A549 (cell line): ENCODE measurements around the gene LSM8. TPM values are rescaled to one million over a fixed set of nuclear protein-coding genes. Genes with fewer than 3 reads are reported as not detected.

Experiments used
- ATAC-seq, 2 experiments: fragments of 200-7000 bp in 1 of 2; fragments of >200 bp in 1 of 2; cut with Nextera tagmentation in 1 of 2; cut with Tn5 transposase in 1 of 2; 3 replicates each; pipeline versions ENCODE4 v1.8.0 to v1.9.1; 2018 to 2020; ENCODE audit warnings: mild to moderate bottlenecking in 1 of 2, moderate library complexity in 1 of 2
- CTCF ChIA-PET: fragments of 300-600 bp; sonication (Branson Sonifier 250); formaldehyde crosslinking; extraction: SDS; loops from one replicate; lab custom pipeline; 2021; ENCODE audit warnings: antibody characterized with exemption, inconsistent platforms; lab: Yijun Ruan, JAX
- POLR2A ChIA-PET: fragments of 350-600 bp; formaldehyde crosslinking; extraction: SDS; loops from one replicate; lab custom pipeline; 2021; ENCODE audit warnings: antibody characterized with exemption, inconsistent platforms; lab: Yijun Ruan, JAX
- DNase-seq, 2 experiments: peaks; one replicate each; pipeline versions ENCODE4 v3.0.0 to v3.0.0-alpha.2; 2011 to 2016; ENCODE audit warnings: low read depth in 1 of 2, low spot score in 1 of 2
- FAIRE-seq: peaks from 2 replicates; lab custom pipeline; 2011; peaks lifted over from hg19 to GRCh38; lab: Jason Lieb, UNC
- H3K27ac ChIP-seq, 2 experiments: fragments of >200 bp; sonication (Bioruptor Twin); formaldehyde crosslinking; 3 replicates each; pipeline ENCODE4 v1.5.1; 2016 to 2017
- H3K4me1 ChIP-seq: fragments of >200 bp; sonication (Bioruptor Twin); formaldehyde crosslinking; 3 replicates; pipeline ENCODE4 v1.6.1; 2016
- H3K4me2 ChIP-seq: fragments of >200 bp; sonication (Bioruptor Twin); formaldehyde crosslinking; 3 replicates; pipeline ENCODE4 v1.6.1; 2016
- H3K4me3 ChIP-seq: fragments of >200 bp; sonication (Bioruptor Twin); formaldehyde crosslinking; 3 replicates; pipeline ENCODE4 v1.5.1; 2016
- H3K9me3 ChIP-seq: fragments of >200 bp; sonication (Bioruptor Twin); formaldehyde crosslinking; 3 replicates; pipeline ENCODE4 v1.6.1; 2016
- CEBPB ChIP-seq, 2 experiments: fragments of >200 bp in 1 of 2; sonication (Bioruptor Twin) in 1 of 2; formaldehyde crosslinking in 1 of 2; IDR thresholded peaks; 2 replicates each; pipeline ENCODE4 v1.6.1; 2012 to 2016
- CHD2 ChIP-seq: fragments of 150-350 bp; IDR thresholded peaks from 2 replicates; pipeline ENCODE4 v1.6.1; 2014; ENCODE audit warnings: low read length; ENCODE audit not compliant: partially characterized antibody
- EHF ChIP-seq: fragments of 250-450 bp; sonication (Bioruptor Pico); IDR thresholded peaks from 2 replicates; pipeline ENCODE4 v1.5.0; 2020; ENCODE audit warnings: mild to moderate bottlenecking
- EP300 ChIP-seq, 2 experiments: fragments of >200 bp; sonication (Bioruptor Twin); formaldehyde crosslinking; IDR thresholded peaks; 2 replicates in 1 of 2; 3 replicates in 1 of 2; pipeline ENCODE4 v1.6.1; 2016 to 2017
- FOSB ChIP-seq: fragments of 250-450 bp; sonication (Bioruptor Pico); IDR thresholded peaks from 2 replicates; pipeline ENCODE4 v1.5.0; 2020; ENCODE audit warnings: mild to moderate bottlenecking, moderate library complexity
- FOSL2 ChIP-seq, 2 experiments: fragments of 450-650 bp in 1 of 2; fragments of >200 bp in 1 of 2; sonication (Bioruptor Twin) in 1 of 2; formaldehyde crosslinking; IDR thresholded peaks; 2 replicates each; pipeline versions ENCODE4 v1.5.0 to v1.6.1; 2016 to 2020; ENCODE audit warnings: mild to moderate bottlenecking in 1 of 2, moderate library complexity in 1 of 2
- JUNB ChIP-seq: fragments of >200 bp; sonication (Bioruptor Twin); formaldehyde crosslinking; IDR thresholded peaks from 2 replicates; pipeline ENCODE4 v1.6.1; 2016
- MAZ ChIP-seq: fragments of 150-350 bp; IDR thresholded peaks from 2 replicates; pipeline ENCODE4 v1.6.1; 2014; ENCODE audit warnings: antibody characterized with exemption, low read depth, low read length, borderline replicate concordance
- MYC ChIP-seq: IDR thresholded peaks from 2 replicates; pipeline ENCODE4 v1.6.1; 2012; ENCODE audit warnings: mild to moderate bottlenecking, inconsistent platforms, low read length, improper control_type of control experiment, borderline replicate concordance
- NR3C1 ChIP-seq: fragments of >200 bp; sonication (Bioruptor Twin); formaldehyde crosslinking; IDR thresholded peaks from 3 replicates; pipeline ENCODE4 v1.6.1; 2017
- POLR2AphosphoS2 ChIP-seq: conservative IDR thresholded peaks from 2 replicates; pipeline ENCODE4 v1.6.1; 2012; ENCODE audit warnings: low read length, improper control_type of control experiment, inconsistent platforms
- RCOR1 ChIP-seq: fragments of 150-350 bp; IDR thresholded peaks from 2 replicates; pipeline ENCODE4 v1.6.1; 2014; ENCODE audit warnings: antibody characterized with exemption, low read length, low read depth
- RFX5 ChIP-seq: fragments of 450-650 bp; IDR thresholded peaks from 2 replicates; pipeline ENCODE4 v1.7.1; 2014; ENCODE audit warnings: antibody characterized with exemption, mild to moderate bottlenecking, moderate library complexity
- RNF2 ChIP-seq: fragments of 200-600 bp; sonication (generic); IDR thresholded peaks from 2 replicates; pipeline ENCODE4 v1.6.1; 2016; ENCODE audit warnings: low read depth, mild to moderate bottlenecking, antibody characterized with exemption, moderate library complexity, borderline replicate concordance
- SREBF2 ChIP-seq: fragments of 450-650 bp; IDR thresholded peaks from 2 replicates; pipeline ENCODE4 v1.6.1; 2014; ENCODE audit warnings: mild to moderate bottlenecking, moderate library complexity
- ZC3H11A ChIP-seq: fragments of 450-650 bp; IDR thresholded peaks from 2 replicates; pipeline ENCODE4 v1.6.1; 2014; ENCODE audit warnings: antibody characterized with exemption, mild to moderate bottlenecking
- WGBS: methylation state at CpG from one replicate; pipeline ENCODE4 v1.1.6; 2017; ENCODE audit errors: missing lambda C conversion rate; 5-methylcytosine and 5-hydroxymethylcytosine counted together
- polyA plus RNA-seq, 4 experiments: library from polyadenylated mRNA; depleted of rRNA in 3 of 4; stranded (reverse); fragments of >200 nt; fragmentation: RNase III in 1 of 4; extraction: RNeasy Plus Mini Kit Qiagen cat#74134 plus additional on column Dnase treatment in 1 of 4; gene quantifications; 2 replicates in 3 of 4; 3 replicates in 1 of 4; pipeline ENCODE4 v1.2.3, GENCODE V29; 2011 to 2017
- TF ChIP-seq, protein P1 (sequence below): IDR thresholded peaks from 2 replicates; pipeline ENCODE4 v1.6.1; 2012
- TF ChIP-seq, protein P2 (sequence below): fragments of 250-450 bp; sonication (Bioruptor Pico); IDR thresholded peaks from 2 replicates; pipeline ENCODE4 v1.5.0; 2020; ENCODE audit warnings: low read depth, mild to moderate bottlenecking, moderate library complexity
- TF ChIP-seq, protein P3 (sequence below): fragments of 450-650 bp; IDR thresholded peaks from 2 replicates; pipeline ENCODE4 v1.6.1; 2014; ENCODE audit warnings: antibody characterized with exemption
- TF ChIP-seq, protein P4 (sequence below): fragments of 150-350 bp; IDR thresholded peaks from 2 replicates; pipeline ENCODE4 v1.6.1; 2014; ENCODE audit warnings: low read depth, mild to moderate bottlenecking, low read length
- TF ChIP-seq, protein P5 (sequence below): fragments of 200-600 bp; sonication (generic); IDR thresholded peaks from 2 replicates; pipeline ENCODE4 v1.6.1; 2016; ENCODE audit warnings: antibody characterized with exemption, mild to moderate bottlenecking, moderate library complexity

Gene LSM8
- polyA plus RNA-seq, 2 of the 4 experiments (the other 2 are of a cell fraction): 63.6 to 142 TPM

DNA sequence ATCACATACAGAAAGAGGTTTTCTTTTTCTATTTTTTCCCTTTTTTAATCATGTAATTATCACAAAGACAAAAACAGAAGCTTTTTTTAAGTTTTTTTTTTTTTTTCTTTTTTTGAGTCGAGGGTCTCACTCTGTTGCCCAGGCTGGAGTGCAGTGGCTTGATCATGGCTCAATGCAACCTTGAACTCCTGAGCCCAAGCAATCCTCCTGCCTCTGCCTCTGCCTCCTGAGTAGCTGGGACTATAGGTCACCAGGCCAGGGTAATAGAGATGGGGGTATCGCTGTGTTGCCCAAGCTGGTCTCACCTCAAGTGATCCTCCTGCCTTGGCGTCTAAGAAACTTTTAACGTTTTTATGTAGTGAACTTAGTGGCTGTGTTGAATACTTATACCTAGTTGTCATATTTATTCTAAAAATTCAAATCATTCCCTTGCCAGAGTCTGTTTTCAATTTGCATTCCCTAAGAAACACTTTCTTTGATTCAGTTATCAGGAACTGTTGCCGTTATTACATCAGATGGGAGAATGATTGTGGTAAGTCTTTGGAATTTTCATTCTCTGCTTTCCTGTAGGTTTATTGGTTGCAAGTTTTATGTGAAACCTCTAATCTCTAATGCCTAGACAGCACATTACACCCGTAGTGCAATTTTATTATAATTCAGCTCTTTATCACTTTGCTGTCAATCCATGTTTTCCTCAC lies 1.3 kb downstream of the LSM8 start:
- H3K4me1 ChIP-seq: peaks cover 21% of the 10 kb centered on the region; the same call in 2 of the 3 replicates
- ATAC-seq (no peak), FAIRE-seq (no peak), DNase-seq (no peak)
- H3K9me3 ChIP-seq: no peaks in the 10 kb centered on the region
- CTCF ChIA-PET: interaction anchor here (1.6 kb wide), 1 partner anchor 10 kb away, joined by 8 read pairs; no protein-coding TSS in a partner anchor
- H3K4me3 ChIP-seq: peak overlapping the region; percentile 66
- POLR2A ChIA-PET: no interaction called here
- H3K27ac ChIP-seq: peak overlapping the region in 1 of 2 experiments; percentile 19; a peak in 1 of 6 replicates
- H3K4me2 ChIP-seq: peak overlapping the region; percentile 95
- TF ChIP-seq RNF2 (no peak), SREBF2 (no peak), EP300 (IDR thresholded peaks at IDR 0.05) (no peak), MYC (no peak), RFX5 (no peak), EHF (CRISPR knock-in tag) (no peak), FOSB (no peak), RCOR1 (no peak), CEBPB (IDR thresholded peaks at IDR 0.05) (no peak), CHD2 (no peak), ZC3H11A (no peak), POLR2AphosphoS2 (no peak)
- TF ChIP-seq, protein P1, sequence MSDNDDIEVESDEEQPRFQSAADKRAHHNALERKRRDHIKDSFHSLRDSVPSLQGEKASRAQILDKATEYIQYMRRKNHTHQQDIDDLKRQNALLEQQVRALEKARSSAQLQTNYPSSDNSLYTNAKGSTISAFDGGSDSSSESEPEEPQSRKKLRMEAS: no peak
- TF ChIP-seq, protein P2, sequence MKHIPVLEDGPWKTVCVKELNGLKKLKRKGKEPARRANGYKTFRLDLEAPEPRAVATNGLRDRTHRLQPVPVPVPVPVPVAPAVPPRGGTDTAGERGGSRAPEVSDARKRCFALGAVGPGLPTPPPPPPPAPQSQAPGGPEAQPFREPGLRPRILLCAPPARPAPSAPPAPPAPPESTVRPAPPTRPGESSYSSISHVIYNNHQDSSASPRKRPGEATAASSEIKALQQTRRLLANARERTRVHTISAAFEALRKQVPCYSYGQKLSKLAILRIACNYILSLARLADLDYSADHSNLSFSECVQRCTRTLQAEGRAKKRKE (CRISPR knock-in tag): no peak
- TF ChIP-seq, protein P3, sequence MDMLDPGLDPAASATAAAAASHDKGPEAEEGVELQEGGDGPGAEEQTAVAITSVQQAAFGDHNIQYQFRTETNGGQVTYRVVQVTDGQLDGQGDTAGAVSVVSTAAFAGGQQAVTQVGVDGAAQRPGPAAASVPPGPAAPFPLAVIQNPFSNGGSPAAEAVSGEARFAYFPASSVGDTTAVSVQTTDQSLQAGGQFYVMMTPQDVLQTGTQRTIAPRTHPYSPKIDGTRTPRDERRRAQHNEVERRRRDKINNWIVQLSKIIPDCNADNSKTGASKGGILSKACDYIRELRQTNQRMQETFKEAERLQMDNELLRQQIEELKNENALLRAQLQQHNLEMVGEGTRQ: no peak
- TF ChIP-seq, protein P4, sequence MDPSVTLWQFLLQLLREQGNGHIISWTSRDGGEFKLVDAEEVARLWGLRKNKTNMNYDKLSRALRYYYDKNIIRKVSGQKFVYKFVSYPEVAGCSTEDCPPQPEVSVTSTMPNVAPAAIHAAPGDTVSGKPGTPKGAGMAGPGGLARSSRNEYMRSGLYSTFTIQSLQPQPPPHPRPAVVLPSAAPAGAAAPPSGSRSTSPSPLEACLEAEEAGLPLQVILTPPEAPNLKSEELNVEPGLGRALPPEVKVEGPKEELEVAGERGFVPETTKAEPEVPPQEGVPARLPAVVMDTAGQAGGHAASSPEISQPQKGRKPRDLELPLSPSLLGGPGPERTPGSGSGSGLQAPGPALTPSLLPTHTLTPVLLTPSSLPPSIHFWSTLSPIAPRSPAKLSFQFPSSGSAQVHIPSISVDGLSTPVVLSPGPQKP: no peak
- TF ChIP-seq, protein P5, sequence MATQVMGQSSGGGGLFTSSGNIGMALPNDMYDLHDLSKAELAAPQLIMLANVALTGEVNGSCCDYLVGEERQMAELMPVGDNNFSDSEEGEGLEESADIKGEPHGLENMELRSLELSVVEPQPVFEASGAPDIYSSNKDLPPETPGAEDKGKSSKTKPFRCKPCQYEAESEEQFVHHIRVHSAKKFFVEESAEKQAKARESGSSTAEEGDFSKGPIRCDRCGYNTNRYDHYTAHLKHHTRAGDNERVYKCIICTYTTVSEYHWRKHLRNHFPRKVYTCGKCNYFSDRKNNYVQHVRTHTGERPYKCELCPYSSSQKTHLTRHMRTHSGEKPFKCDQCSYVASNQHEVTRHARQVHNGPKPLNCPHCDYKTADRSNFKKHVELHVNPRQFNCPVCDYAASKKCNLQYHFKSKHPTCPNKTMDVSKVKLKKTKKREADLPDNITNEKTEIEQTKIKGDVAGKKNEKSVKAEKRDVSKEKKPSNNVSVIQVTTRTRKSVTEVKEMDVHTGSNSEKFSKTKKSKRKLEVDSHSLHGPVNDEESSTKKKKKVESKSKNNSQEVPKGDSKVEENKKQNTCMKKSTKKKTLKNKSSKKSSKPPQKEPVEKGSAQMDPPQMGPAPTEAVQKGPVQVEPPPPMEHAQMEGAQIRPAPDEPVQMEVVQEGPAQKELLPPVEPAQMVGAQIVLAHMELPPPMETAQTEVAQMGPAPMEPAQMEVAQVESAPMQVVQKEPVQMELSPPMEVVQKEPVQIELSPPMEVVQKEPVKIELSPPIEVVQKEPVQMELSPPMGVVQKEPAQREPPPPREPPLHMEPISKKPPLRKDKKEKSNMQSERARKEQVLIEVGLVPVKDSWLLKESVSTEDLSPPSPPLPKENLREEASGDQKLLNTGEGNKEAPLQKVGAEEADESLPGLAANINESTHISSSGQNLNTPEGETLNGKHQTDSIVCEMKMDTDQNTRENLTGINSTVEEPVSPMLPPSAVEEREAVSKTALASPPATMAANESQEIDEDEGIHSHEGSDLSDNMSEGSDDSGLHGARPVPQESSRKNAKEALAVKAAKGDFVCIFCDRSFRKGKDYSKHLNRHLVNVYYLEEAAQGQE: no peak
- WGBS: 52% methylated on average over 6 of the region's 6 CpGs

DNA sequence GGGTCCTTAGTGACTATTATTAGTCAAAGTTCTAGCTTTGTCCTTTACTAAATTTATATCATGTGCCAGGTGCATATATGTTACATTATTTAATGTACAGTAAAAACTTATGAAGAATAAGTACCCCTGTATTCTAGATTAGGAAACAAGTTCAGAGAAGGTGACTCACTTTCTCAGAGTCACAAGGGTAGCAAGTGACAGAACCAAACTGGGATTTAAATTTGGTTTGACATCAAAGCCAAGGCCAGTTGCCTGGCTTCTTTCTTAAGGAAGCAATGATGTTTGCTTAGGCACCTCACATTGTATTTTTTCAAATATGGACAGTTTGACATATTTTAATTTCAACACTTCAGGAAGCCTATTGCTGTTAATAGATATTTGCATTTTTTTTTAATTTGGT lies 2.5 kb downstream of the LSM8 start:
- Histone ChIP-seq H3K4me1 (peaks cover 21% of the 10 kb centered on the region; the same call in 2 of the 3 replicates), H3K9me3 (no peaks in the 10 kb centered on the region), H3K27ac (no peak overlapping the region), H3K4me3 (no peak overlapping the region), H3K4me2 (peak overlapping the region; percentile 95)
- DNase-seq (no peak), ATAC-seq (no peak), FAIRE-seq (no peak)
- ChIA-PET POLR2A (no interaction called here), CTCF (no interaction called here)
- TF ChIP-seq JUNB: no peak
- TF ChIP-seq SREBF2: no peak
- TF ChIP-seq FOSL2 (IDR thresholded peaks at IDR 0.05): no peak
- TF ChIP-seq FOSL2 (CRISPR knock-in tag; IDR thresholded peaks at IDR 0.05): peak; percentile 32; the same call in 1 of the 2 replicates
- TF ChIP-seq NR3C1: no peak
- no peak for TF ChIP-seq MAZ
